Breast epithelium (tissue), 4 donors: ENCODE measurements around the gene DPP4. TPM values are rescaled to one million over a fixed set of nuclear protein-coding genes. Genes with fewer than 3 reads are reported as not detected.

Experiments used
- DNase-seq, 2 donors: peaks; one replicate each; pipeline ENCODE4 v3.0.0-alpha.2; 2019; ENCODE audit warnings: low spot score in 2 of 2
- H3K27ac ChIP-seq, 2 donors: fragments of 200-600 bp; sonication (generic) in 1 of 2; one replicate each; pipeline ENCODE4 v1.5.1; 2016 to 2019; ENCODE audit warnings: mild to moderate bottlenecking in 1 of 2
- H3K27me3 ChIP-seq, 2 donors: fragments of 200-600 bp; sonication (generic) in 1 of 2; one replicate each; pipeline versions ENCODE4 v1.5.1 to v1.6.0; 2017 to 2019; ENCODE audit warnings: control low read depth in 1 of 2, mild to moderate bottlenecking in 1 of 2
- H3K36me3 ChIP-seq: fragments of 200-600 bp; one replicate; pipeline ENCODE4 v1.5.1; 2019
- H3K4me1 ChIP-seq, 2 donors: fragments of 200-600 bp; sonication (generic); one replicate each; pipeline ENCODE4 v1.5.1; 2016 to 2019; ENCODE audit warnings: control low read depth in 1 of 2
- H3K4me3 ChIP-seq, 3 donors: fragments of 200-600 bp; sonication (generic); 1 replicate in 2 of 3; 2 replicates in 1 of 3; pipeline ENCODE4 v1.5.1; 2016 to 2019; ENCODE audit warnings: mild to moderate bottlenecking in 3 of 3, moderate library complexity in 2 of 3
- H3K9me3 ChIP-seq, 2 donors: fragments of 200-600 bp; sonication (generic) in 1 of 2; one replicate each; pipeline ENCODE4 v1.5.1; 2016 to 2019; ENCODE audit warnings: control low read depth in 1 of 2
- POLR2A ChIP-seq: fragments of 450-650 bp; IDR thresholded peaks from one replicate; pipeline ENCODE4 v1.6.1; 2016; ENCODE audit warnings: antibody characterized with exemption, mild to moderate bottlenecking, moderate library complexity
- POLR2AphosphoS5 ChIP-seq, 3 donors: sonication (generic); formaldehyde crosslinking; IDR thresholded peaks; one replicate each; pipeline ENCODE4 v1.6.1; 2017; ENCODE audit warnings: antibody characterized with exemption in 3 of 3
- intact Hi-C: fragments of 100-400 bp; cut with DNase I; formaldehyde crosslinking; loops from one replicate; pipeline ENCODE4 v1.15.1; 2023; ENCODE audit warnings: low total_unique reads
- total RNA-seq, 3 donors: library from RNA; depleted of rRNA; stranded (reverse); fragments of >200 nt; gene quantifications; one replicate each; pipeline ENCODE4 v1.1.0, GENCODE V29; 2016
- TF ChIP-seq, protein P1 (sequence below), 3 donors: fragments of 450-650 bp; IDR thresholded peaks; one replicate each; pipeline ENCODE4 v1.5.1; 2016 to 2017; ENCODE audit warnings: antibody characterized with exemption in 3 of 3, mild to moderate bottlenecking in 3 of 3, moderate library complexity in 3 of 3

Gene DPP4
- total RNA-seq, 3 donors from 2014 or later = 7.5 to 17.3 (median 11.8) TPM

DNA sequence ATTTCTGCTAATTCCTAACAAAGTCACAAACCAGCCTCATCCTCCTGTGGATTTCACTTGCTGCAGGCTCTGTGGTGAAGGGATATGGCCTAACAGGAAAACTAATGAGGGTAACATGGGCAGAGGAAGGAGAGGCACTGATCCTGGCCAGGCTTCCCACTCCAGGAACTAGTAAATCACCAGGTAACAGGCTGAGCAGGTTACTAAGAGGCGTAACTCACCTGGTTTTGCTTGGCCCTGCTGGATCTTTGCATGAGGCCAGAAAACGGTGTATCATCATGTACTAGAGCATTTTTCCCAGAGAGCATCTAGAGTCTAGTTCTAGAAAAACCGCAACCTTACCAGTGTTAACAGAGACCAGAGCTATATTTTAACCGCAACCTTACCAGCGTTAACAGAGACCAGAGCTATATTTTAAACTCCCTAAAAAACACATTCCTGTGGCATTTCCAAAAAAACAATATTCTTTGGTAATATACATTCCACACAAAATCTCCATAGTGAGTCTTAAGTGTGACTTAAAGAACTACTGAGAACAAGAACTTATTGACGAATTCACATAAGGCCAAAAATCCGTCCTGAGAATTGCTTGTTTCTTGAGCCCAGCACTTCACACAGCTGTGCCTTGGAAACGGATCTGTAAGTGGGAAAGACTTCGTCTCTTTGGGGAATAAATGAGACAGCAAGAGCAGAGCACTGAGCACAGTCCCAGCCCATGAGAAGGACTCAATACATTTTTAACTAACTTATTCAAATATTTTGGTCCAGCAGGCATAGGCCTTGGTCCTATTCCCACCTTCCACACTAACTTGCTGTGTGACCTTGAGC, 43.4 kb downstream of the DPP4 start:
- TF ChIP-seq, protein P1, sequence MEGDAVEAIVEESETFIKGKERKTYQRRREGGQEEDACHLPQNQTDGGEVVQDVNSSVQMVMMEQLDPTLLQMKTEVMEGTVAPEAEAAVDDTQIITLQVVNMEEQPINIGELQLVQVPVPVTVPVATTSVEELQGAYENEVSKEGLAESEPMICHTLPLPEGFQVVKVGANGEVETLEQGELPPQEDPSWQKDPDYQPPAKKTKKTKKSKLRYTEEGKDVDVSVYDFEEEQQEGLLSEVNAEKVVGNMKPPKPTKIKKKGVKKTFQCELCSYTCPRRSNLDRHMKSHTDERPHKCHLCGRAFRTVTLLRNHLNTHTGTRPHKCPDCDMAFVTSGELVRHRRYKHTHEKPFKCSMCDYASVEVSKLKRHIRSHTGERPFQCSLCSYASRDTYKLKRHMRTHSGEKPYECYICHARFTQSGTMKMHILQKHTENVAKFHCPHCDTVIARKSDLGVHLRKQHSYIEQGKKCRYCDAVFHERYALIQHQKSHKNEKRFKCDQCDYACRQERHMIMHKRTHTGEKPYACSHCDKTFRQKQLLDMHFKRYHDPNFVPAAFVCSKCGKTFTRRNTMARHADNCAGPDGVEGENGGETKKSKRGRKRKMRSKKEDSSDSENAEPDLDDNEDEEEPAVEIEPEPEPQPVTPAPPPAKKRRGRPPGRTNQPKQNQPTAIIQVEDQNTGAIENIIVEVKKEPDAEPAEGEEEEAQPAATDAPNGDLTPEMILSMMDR (IDR thresholded peaks at IDR 0.05) = no peak
- TF ChIP-seq POLR2A = no peak
- no peak for TF ChIP-seq POLR2AphosphoS5 (IDR thresholded peaks at IDR 0.05)
- intact Hi-C loops = loop anchor here (10.0 kb wide), 1 partner anchor 1606 kb away; no protein-coding TSS in a partner anchor

DNA sequence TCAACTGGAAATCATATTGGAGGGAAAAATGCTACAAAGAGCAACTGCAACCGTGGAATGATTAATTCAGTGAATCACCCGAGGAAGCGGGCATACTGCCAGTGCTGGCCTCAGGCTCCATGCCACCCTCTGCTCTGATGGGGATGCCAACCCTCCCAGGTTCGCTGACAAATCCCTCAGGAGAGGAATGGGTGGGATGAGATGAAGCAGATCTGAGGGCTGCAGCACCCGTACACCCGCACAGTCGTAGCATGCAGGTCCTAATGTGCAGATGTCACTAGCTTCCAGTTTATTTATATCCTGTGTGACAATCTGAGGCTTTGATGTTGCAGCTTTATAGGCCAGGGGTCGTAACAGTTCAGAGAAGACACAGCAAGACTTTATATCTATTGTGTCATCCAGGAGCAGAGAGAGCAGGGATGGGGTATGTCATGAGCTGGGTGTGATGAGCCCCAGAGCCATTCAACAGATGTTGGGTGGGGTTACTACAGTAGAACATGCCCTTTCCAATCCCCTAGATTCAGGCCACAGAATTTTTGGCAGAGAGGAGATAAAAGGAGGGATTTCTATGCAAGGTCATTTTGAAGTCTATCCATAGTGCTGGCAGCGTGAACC, 44.6 kb downstream of the DPP4 start:
- no peaks in the 10 kb centered on the region for H3K27me3 ChIP-seq
- DNase-seq = no peak
- H3K4me3 ChIP-seq = no peak overlapping the region
- no peaks in the 10 kb centered on the region for H3K36me3 ChIP-seq
- no peaks in the 10 kb centered on the region for H3K4me1 ChIP-seq
- H3K9me3 ChIP-seq = no peaks in the 10 kb centered on the region
- TF ChIP-seq, protein P1 (IDR thresholded peaks at IDR 0.05) = no peak
- TF ChIP-seq POLR2AphosphoS5 (IDR thresholded peaks at IDR 0.05) (no peak), POLR2A (no peak)
- intact Hi-C loops = no loop called here
- H3K27ac ChIP-seq = no peak overlapping the region

More for the DNA sequence above, 43.4 kb downstream of the DPP4 start:
- DNase-seq = no peak
- H3K4me3 ChIP-seq = no peak overlapping the region
- H3K9me3 ChIP-seq = no peaks in the 10 kb centered on the region
- no peaks in the 10 kb centered on the region for H3K36me3 ChIP-seq
- no peak overlapping the region for H3K27ac ChIP-seq
- H3K4me1 ChIP-seq = no peaks in the 10 kb centered on the region
- no peaks in the 10 kb centered on the region for H3K27me3 ChIP-seq

DNA sequence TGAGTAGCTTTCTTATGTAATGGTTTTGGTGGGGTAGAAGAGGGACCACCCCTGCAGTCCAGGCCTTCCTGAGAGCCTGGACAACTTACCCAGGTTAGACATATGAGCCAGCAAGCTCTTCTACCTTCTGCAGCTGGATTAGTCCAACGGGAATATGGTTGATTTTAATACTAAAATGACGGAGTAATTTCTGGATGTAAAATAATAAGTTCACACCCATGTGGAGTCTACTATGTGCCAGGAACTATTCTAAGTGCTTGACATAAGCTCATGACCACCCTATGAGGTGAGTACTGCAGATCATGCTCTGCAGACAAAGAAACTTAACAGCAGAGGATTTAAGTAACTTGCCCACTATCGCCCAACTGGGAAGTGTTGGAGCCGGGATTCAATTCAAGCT, 45.5 kb downstream of the DPP4 start:
- Histone ChIP-seq H3K9me3 (no peaks in the 10 kb centered on the region), H3K36me3 (no peaks in the 10 kb centered on the region), H3K4me3 (no peak overlapping the region), H3K4me1 (no peaks in the 10 kb centered on the region), H3K27me3 (no peaks in the 10 kb centered on the region), H3K27ac (no peak overlapping the region)
- intact Hi-C loops = no loop called here
- TF ChIP-seq POLR2A = no peak
- TF ChIP-seq POLR2AphosphoS5 (IDR thresholded peaks at IDR 0.05) = no peak
- TF ChIP-seq, protein P1 (IDR thresholded peaks at IDR 0.05) = no peak
- DNase-seq = no peak

DNA sequence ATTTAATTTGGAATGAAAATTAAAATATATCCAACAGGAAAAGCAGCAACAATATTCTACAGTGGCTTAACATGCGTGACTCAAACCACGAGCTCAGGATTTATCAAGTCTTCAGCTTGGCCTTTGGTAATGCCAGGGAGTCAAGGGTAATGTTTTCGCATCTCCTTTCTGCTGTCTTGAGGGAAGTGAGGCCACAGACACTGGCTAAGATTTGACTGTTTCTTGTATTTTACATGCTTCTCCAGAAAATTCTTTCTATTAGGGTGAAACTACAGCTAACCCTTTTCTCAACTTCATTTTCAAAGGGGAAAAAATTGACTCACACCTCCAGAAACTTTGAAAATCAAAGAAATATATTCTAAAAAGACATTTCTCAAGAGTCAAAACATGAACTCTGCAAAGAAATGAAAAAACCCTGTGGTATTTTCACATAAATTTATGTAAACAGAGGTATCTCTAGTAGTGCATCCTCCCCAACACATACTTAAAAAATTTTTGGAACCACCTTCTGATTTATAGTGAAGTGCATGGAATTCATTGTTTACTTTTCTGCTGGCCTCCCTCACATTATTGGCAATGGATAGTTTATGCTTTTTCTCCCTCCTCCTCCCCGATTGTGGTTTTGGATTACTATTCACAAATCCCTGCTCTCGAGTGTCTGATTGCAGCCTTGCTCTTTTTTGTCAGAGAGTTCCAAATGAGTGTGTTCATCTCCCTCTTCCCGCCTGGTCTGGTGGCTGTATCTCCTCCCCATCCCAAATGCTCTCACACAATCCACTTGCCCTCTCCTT, 48.7 kb downstream of the DPP4 start:
- Histone ChIP-seq H3K4me1 (no peaks in the 10 kb centered on the region), H3K27ac (no peak overlapping the region), H3K9me3 (no peaks in the 10 kb centered on the region), H3K27me3 (no peaks in the 10 kb centered on the region), H3K36me3 (no peaks in the 10 kb centered on the region), H3K4me3 (no peak overlapping the region)
- DNase-seq = no peak
- intact Hi-C loops = no loop called here
- TF ChIP-seq POLR2AphosphoS5 (IDR thresholded peaks at IDR 0.05) (no peak), POLR2A (no peak)
- TF ChIP-seq, protein P1 (IDR thresholded peaks at IDR 0.05) = no peak
